M059J (cell line): Measurements from ENCODE around the gene EHF. TPM values are rescaled to one million over a fixed set of nuclear protein-coding genes. Genes with fewer than 3 reads are reported as not detected.

Experiments used
- DNase-seq: peaks from one replicate; pipeline ENCODE4 v3.0.0-alpha.2; 2012; ENCODE audit warnings: low read depth
- total RNA-seq: library from RNA; depleted of rRNA; stranded (reverse); fragments of >200 nt; shearing (Covaris generic); gene quantifications from 2 replicates; pipeline ENCODE4 v1.2.3, GENCODE V29; 2014

Gene EHF
- total RNA-seq, 1 experiment from 2014 or later, result 0.81 TPM

DNA sequence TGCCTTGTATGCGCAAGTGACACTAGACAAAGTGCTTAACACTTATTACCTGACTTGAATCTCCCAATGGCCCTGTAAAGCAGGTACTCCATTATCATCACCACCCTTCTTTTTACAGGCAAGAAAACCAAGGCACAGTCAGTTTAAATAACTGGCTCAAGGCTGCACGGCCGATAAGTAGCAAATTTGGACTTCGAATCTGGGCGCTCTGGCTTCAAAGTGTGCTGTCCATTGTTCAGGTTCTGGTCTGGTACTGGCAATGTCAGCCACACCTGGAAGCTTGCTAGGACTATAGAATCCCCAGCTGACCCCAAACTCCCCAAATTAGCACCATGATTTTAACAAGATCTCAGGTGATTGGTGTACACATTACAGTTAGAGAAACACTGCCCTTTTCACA is 19.3 kb upstream of the EHF start:
- no peak for DNase-seq

- DNase-seq, result no peak
These were observed 18.6 kb upstream of the EHF start for GRCh38 chr11:34602245-34602644.

DNA sequence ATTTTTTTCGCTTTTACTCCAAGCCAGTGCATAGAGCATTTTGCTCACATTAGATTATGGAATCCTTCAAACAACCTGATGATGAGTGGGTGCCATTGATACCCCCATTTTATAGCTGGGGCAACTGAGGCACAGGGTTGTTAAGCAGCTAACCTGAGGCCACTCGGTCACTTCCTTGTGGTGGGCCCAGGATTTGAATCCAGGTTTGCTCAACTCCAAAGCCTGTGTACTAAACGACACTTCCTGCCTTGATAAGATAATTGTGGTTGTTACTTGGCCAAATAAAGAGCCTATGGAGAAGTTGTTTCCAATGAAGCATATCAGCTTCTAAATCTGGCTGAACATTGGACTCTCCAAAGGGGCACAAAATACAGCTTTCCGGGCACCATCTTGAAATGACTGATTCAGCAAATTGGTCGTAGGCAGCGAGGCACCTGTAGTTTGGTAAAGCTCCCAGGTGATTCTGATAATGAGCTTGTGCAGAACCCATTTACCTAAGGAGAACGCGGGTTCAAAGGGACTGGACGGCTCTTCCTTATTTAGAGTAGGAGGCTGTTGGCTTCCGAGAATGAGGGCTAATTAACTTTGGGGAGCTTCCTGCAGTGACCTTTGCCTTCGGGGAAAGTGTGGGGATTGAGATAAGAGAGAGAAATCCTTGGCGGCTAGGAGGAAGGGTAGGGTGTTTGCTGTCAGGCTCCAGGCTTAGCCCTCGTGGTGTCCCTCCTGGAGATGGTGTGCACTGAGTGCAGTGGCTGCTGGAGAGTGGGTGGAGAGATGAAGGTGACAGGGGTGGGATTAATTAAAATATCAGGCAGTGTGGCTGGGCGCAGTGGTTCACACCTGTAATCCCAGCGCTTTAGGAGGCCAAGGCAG is 17.5 kb upstream of the EHF start:
- no peak for DNase-seq

GRCh38 chr11:34604145-34604544 is 16.7 kb upstream of the EHF start:
- no peak for DNase-seq

GRCh38 chr11:34604911-34605310 is 16.0 kb upstream of the EHF start:
- no peak for DNase-seq

DNA sequence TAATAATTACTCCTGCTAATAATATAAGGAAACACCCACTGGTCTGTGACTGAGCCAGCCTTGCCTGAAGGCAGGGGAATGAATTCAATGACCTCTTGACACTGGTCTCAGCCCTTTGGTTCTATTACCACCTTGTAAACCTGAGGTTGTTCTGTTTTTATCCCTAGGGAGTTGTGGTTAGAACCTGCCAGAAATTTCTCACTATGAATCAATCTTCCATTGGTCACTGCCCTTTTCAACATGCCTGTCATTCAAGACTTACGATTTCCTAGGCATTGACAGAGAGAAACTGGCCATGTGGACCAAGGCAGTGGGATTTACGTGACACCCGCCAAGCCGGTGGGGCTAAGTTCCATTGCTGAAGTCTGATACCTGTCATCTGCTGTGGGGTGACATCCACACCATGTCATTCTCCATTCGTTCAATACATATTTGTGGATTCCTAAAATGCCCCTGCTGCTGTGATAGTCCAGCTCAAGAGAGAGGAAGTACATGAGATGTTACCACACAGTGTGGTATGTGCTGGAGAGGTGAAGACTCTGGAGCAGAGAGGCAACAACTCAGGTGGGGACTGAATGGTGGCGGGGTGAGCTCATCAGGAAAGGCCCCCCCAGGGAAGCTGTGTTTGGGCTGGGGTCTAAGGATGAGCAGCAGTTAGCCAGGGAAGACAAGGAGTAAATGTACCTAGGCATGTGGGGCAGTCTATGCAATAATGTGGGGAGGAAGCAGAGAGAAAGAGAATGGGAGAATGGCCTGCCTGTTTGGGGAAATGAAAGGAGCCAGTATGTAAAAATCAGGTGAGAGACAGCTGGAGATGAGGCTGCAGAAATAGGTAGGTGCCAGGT is 15.2 kb upstream of the EHF start:
- DNase-seq, result peak; percentile 74

- DNase-seq, result peak; percentile 44
These were observed 14.4 kb upstream of the EHF start for GRCh38 chr11:34606326-34607120.

GRCh38 chr11:34609187-34609751 is 11.6 kb upstream of the EHF start:
- no peak for DNase-seq

- peak; percentile 55 for DNase-seq
These were observed 11.0 kb upstream of the EHF start for GRCh38 chr11:34609850-34610249.

DNA sequence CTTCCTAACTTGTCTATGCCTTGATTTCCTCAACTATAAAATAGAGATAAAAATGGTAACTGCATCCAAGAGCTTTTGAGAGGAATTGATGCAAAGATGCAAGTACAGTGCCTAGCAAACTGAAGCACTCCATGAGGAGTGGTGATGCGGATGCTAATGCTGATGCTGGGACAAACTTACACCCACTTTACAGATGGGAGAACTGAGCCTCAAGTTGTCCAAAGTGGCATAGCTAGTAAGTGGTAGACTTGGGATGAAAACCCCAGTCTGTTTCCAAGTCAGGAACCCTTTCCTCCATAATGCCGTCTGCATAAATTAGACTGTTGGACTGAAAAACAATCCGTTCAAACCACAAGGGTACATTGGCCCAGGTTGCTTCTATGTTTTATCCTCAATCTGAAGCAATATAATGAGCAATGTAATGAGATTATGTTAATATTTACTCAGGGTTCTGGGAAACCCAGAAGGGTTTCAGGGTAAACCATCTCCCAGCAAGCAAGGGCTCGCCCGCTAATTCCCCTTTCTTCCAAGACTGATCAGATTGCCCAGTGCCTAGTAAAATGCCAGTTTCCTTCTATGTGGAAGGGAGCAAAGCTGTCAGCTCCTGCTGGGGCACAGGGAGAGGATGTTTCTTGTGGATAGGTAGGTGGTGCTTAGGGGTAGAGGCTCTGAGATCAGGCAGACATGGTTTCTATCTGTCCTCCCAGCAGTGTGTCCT is 10.4 kb upstream of the EHF start:
- no peak for DNase-seq

DNA sequence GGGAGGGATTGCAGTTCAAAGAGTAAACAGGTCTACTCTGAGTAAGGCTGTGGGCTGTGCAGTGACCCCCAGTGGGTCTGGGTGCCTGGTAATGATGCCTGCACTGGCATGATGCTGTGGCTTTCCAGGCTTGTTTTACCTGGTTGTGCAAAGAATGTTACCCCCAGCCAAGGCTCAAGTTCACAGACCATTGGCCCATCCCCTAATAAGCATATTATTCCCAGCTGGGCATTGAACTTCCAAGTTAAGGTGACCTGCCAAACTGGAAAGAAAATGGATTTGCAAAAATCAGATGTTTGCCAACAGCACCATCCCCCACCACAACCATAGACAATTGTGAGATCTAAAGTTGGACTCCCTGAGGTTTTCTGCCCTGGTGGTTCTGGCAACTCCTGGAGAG is 7.9 kb upstream of the EHF start:
- DNase-seq, result no peak

DNA sequence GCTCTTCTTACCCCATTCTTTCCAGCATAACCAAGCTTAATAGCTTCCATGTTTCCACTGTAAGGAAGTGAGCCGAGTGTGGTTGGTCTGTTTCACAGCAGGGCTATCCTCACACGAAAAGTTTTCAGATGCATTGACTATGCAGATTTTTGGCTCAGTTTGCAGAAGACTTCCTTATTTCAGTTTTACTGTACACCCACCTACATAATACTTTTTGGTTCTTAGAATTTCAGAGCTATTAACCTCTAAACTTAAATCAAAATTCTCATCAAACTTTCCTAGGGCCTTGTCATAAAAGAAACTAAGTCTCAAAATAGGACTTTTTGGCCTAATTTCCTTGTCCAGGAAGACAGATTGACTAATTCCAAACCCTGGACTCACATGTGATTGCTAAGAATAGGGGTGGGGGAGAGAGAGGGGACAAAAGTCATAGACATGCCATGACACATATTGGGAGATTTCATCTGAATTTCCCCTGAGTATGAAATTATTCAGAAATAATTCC is 7.3 kb upstream of the EHF start:
- no peak for DNase-seq

DNA sequence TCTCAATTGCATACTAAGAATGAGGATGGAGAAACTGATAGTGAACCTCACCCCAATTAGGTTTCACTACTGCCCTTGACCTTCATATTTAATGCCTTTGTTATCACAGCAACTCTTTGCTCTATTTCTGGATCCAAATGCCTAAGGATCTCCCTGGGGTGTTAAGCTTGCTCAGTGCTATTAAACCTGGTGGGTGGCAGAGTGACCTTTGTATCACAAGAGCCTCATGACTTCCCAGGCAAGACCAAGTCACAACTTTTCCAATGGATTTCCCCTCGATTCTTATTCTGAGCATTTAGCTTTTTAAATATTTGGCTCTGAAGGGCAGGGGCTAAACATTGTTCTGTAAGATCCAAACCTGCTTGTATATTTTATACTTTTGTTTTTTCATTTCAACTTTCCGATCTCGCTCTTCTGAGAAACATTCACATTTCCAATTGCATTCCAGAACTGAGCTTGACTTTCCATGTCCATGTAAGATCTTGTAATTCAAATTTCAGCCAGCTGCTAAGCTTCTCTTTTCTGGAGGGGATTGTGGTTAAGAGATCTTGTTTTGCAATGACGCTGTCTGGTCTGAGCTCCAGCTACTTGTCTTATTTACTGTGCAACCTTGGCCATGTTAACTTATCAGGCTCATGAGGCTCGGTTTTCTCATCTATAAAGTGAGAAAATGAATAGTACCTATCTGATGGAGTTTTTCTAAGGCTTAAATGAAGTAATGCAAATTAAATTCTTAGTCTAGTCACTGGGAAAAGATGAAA is 6.4 kb upstream of the EHF start:
- no peak for DNase-seq

- DNase-seq, result no peak
These were observed 4.8 kb upstream of the EHF start for GRCh38 chr11:34616086-34616485.

DNA sequence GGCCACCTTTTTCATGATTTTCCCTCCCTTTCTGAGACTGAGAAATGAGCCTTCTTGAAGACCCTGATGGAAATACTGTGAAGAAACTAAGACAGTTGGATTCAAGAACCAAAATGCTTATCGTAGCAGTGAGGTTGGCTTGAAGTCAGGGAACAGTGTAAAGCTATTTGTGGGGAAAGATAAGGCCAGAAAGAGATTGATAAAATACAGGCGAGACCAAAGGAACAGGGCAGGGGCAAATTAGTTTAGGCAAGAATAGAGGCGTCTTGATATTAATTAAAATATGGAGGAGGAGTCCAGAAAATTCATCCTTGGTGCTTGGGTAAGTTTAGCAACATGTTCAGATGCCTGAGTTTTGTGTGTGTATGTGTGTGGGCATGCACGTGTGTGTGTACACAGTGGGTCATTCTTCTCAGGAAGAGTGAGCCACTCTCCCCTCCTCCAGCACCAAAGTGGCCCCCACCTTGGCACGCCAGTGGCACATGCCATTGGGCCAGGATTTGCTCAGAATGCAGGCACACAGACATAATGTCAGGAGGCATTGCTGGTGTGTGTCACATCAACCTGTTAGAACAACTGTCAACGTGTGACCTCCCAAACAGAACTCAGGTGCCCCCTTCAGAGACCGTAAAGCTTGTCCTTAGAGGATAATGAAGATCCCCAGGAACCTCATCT is 3.9 kb upstream of the EHF start:
- DNase-seq, result no peak

DNA sequence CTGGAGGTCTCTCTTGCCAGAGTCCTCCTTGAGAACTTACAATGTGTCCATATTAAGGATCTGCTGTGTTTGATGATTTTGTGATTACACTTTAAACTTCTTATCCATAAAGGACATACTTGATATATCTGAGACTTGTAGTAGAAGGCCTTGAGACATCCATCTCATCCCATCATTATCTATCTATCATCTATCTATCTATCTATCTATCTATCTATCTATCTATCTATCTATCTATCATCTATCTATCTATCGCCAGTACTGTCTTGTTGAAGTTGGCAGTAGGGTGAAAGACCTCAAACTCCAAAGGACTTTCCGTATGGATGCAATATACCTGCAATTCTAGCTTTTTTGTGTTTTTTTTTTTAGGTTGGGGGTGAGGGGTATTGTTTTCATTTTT is 2.5 kb upstream of the EHF start:
- no peak for DNase-seq

DNA sequence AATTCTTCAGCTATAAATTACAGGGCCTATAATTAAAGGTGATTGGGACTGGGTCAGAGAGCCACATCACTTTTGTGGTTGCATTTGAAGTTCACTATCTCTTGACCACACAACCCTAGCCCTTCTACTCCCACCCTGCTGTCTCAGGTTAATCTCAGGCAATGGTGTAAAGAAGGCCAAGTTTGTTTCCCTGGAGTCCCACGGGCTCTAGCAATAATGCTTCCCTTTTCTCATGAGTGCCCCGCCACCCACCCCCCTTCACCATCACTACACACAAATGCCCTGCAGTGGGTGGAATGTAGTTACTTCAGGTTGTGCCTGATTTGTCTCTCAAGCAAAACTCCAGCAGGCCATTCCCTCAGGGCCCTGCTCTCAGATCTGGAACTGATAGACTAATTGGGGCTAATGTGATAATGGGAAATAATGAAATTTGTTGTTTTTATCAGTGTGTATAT is 1.8 kb upstream of the EHF start:
- no peak for DNase-seq

GRCh38 chr11:34620202-34620601 is 691 bp upstream of the EHF start:
- DNase-seq, result no peak

DNA sequence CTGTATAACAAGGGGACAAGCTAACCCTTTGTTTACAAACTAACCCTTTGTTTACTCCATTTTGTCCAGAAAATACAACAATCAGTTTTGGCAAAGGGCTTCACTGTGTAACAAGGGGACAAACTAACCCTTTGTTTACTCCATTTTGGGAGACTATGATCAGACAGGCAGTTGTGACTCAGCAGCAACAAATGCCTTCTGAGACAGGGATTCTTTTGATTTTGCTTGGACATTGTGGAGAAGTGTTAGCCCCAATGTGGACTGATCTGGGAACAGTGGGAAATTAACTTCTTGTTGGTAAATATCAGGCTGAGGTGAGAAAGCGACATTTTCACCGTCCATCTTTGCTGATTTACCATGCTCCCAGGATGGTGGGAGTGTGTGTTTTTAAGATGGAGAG is 983 bp downstream of the EHF start:
- peak; percentile 37 for DNase-seq

DNA sequence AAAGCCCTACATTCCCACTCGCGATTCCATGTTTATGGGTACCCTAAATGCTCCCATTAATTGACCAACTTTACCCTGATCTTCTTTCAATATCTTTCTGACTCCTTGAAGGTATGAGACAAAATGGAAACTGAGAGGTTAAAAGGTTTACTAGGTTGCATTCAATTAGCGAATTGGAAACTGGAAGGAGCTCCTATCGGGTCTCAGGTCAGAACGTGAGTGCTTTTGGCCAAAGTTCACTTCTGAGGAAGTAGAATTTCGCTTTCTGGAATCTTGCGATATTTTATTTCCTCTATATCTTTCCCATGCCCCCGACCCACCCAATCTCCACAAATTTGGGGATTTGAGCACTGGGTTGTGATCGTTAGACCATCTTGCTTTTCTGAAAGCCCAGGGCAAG is 2.6 kb downstream of the EHF start:
- no peak for DNase-seq
